IMR-90 (cell line): ENCODE measurements around the gene ZBTB24. TPM values are rescaled to one million over a fixed set of nuclear protein-coding genes. Genes with fewer than 3 reads are reported as not detected.

ENCODE experiments used
- ATAC-seq: fragments of 200-7000 bp; cut with Tn5 transposase; 2 replicates; pipeline ENCODE4 v1.9.1; 2020; ENCODE audit warnings: low read depth, mild to moderate bottlenecking, moderate library complexity
- BruUV-seq: library from RNA; stranded (reverse); fragments of 400-500 nt; replicated peaks from 2 replicates; lab custom pipeline; 2021; lab: Mats Ljungman, UMichigan
- CTCF ChIA-PET: fragments of 300-600 bp; formaldehyde crosslinking; extraction: SDS; loops from one replicate; lab custom pipeline; 2021; ENCODE audit warnings: antibody characterized with exemption; lab: Yijun Ruan, JAX
- POLR2A ChIA-PET: fragments of 300-600 bp; sonication (Branson Sonifier 250); formaldehyde crosslinking; loops from one replicate; lab custom pipeline; 2022; ENCODE audit warnings: antibody characterized with exemption; ENCODE audit not compliant: unreplicated experiment; lab: Charles Lee
- DNase-seq: peaks from one replicate; pipeline ENCODE4 v3.0.0; 2013
- H2AFZ ChIP-seq: replicated peaks from 2 replicates; pipeline ENCODE3; 2013; ENCODE audit warnings: low read length, mild to moderate bottlenecking; ENCODE audit not compliant: poor library complexity
- H2AK5ac ChIP-seq: 2 replicates; pipeline ENCODE4 v1.6.1; 2013; ENCODE audit warnings: low read depth, low read length, inconsistent platforms
- H2AK9ac ChIP-seq: replicated peaks from 2 replicates; pipeline ENCODE3; 2013; ENCODE audit warnings: mild to moderate bottlenecking, low read depth, low read length, moderate library complexity; ENCODE audit not compliant: poor library complexity
- H2BK120ac ChIP-seq: 2 replicates; pipeline ENCODE4 v1.6.1; 2013; ENCODE audit warnings: low read depth, low read length, inconsistent platforms
- H2BK15ac ChIP-seq: 3 replicates; pipeline ENCODE4 v1.6.1; 2013; ENCODE audit warnings: low read depth, low read length, inconsistent platforms
- H2BK20ac ChIP-seq: 2 replicates; pipeline ENCODE4 v1.6.1; 2013; ENCODE audit warnings: low read depth, mild to moderate bottlenecking, inconsistent platforms, low read length, moderate library complexity
- H2BK5ac ChIP-seq: 2 replicates; pipeline ENCODE4 v1.6.1; 2013; ENCODE audit warnings: mild to moderate bottlenecking, low read depth, low read length, inconsistent platforms; ENCODE audit not compliant: poor library complexity, severe bottlenecking
- H3K14ac ChIP-seq: replicated peaks from 2 replicates; pipeline ENCODE4 v1.6.1; 2013; ENCODE audit warnings: low read depth, low read length, inconsistent platforms
- H3K18ac ChIP-seq: 2 replicates; pipeline ENCODE4 v1.6.1; 2013; ENCODE audit warnings: low read depth, low read length, control low read depth
- H3K23ac ChIP-seq: 2 replicates; pipeline ENCODE4 v1.6.1; 2013; ENCODE audit warnings: low read depth, low read length, inconsistent platforms
- H3K27ac ChIP-seq: 2 replicates; pipeline ENCODE4 v1.5.1; 2013; ENCODE audit warnings: mild to moderate bottlenecking, control low read depth, low read length; ENCODE audit not compliant: insufficient read depth
- H3K27me3 ChIP-seq: 2 replicates; pipeline ENCODE4 v1.6.1; 2013; ENCODE audit warnings: low read length; ENCODE audit not compliant: control insufficient read depth, insufficient read depth
- H3K36me3 ChIP-seq: 2 replicates; pipeline ENCODE4 v1.6.1; 2013; ENCODE audit warnings: low read length, mixed read lengths; ENCODE audit not compliant: control insufficient read depth, insufficient read depth
- H3K4ac ChIP-seq: 2 replicates; pipeline ENCODE4 v1.6.1; 2013; ENCODE audit warnings: low read depth, low read length, inconsistent platforms
- H3K4me1 ChIP-seq: 2 replicates; pipeline ENCODE4 v1.6.1; 2013; ENCODE audit warnings: low read length, mixed read lengths; ENCODE audit not compliant: control insufficient read depth, insufficient read depth
- H3K4me2 ChIP-seq: 2 replicates; pipeline ENCODE4 v1.6.1; 2013; ENCODE audit warnings: low read depth, mild to moderate bottlenecking, control low read depth, low read length, moderate library complexity
- H3K4me3 ChIP-seq: 2 replicates; pipeline ENCODE4 v1.5.1; 2013; ENCODE audit warnings: low read depth, mild to moderate bottlenecking, control low read depth, low read length, moderate library complexity; ENCODE audit not compliant: insufficient read depth
- H3K56ac ChIP-seq: 2 replicates; pipeline ENCODE4 v1.6.1; 2013; ENCODE audit warnings: low read length, inconsistent platforms; ENCODE audit not compliant: insufficient read depth; ENCODE audit errors: extremely low read depth
- H3K79me1 ChIP-seq, 2 experiments: 2 replicates each; pipeline ENCODE4 v1.6.1; 2013; ENCODE audit warnings: low read length in 2 of 2, inconsistent platforms in 1 of 2, low read depth in 1 of 2
- H3K9ac ChIP-seq: 2 replicates; pipeline ENCODE4 v1.6.1; 2013; ENCODE audit warnings: low read depth, low read length, control low read depth
- H3K9me1 ChIP-seq: 2 replicates; pipeline ENCODE4 v1.6.1; 2013; ENCODE audit warnings: low read length, inconsistent platforms; ENCODE audit not compliant: insufficient read depth
- H3K9me3 ChIP-seq: 2 replicates; pipeline ENCODE4 v1.6.1; 2013; ENCODE audit warnings: low read length; ENCODE audit not compliant: control insufficient read depth, insufficient read depth
- H4K20me1 ChIP-seq: 2 replicates; pipeline ENCODE4 v1.6.1; 2013; ENCODE audit warnings: low read length, inconsistent platforms; ENCODE audit not compliant: insufficient read depth
- H4K5ac ChIP-seq: 2 replicates; pipeline ENCODE4 v1.6.1; 2013; ENCODE audit warnings: mild to moderate bottlenecking, low read depth, low read length, control low read depth
- H4K8ac ChIP-seq, 2 experiments: 2 replicates each; pipeline ENCODE4 v1.6.1; 2013; ENCODE audit warnings: low read depth in 2 of 2, low read length in 2 of 2, control low read depth in 1 of 2, inconsistent platforms in 1 of 2
- H4K91ac ChIP-seq: 2 replicates; pipeline ENCODE4 v1.6.1; 2013; ENCODE audit warnings: low read depth, low read length, inconsistent platforms; ENCODE audit not compliant: insufficient read depth
- BHLHE40 ChIP-seq: fragments of 150-350 bp; IDR thresholded peaks from 2 replicates; pipeline ENCODE4 v1.6.1; 2016; ENCODE audit warnings: mild to moderate bottlenecking, low read depth, low read length
- CEBPB ChIP-seq: IDR thresholded peaks from 2 replicates; pipeline ENCODE4 v1.6.1; 2012; ENCODE audit warnings: low read depth, low read length, improper control_type of control experiment
- CHD1 ChIP-seq: IDR thresholded peaks from 2 replicates; pipeline ENCODE4 v1.6.1; 2012; ENCODE audit warnings: low read depth, low read length, improper control_type of control experiment
- CTCF ChIP-seq: conservative IDR thresholded peaks from 2 replicates; pipeline ENCODE4 v1.5.1; 2012; ENCODE audit warnings: mild to moderate bottlenecking, low read depth, low read length, improper control_type of control experiment
- FOS ChIP-seq: fragments of 150-350 bp; IDR thresholded peaks from 2 replicates; pipeline ENCODE4 v1.6.1; 2016; ENCODE audit warnings: low read depth, low read length
- MAFK ChIP-seq: IDR thresholded peaks from 2 replicates; pipeline ENCODE4 v1.6.1; 2012; ENCODE audit warnings: low read depth, low read length, improper control_type of control experiment
- MAZ ChIP-seq: IDR thresholded peaks from 2 replicates; pipeline ENCODE4 v1.6.1; 2012; ENCODE audit warnings: low read depth, mild to moderate bottlenecking, low read length, improper control_type of control experiment, moderate library complexity, borderline replicate concordance
- MXI1 ChIP-seq: IDR thresholded peaks from 2 replicates; pipeline ENCODE4 v1.6.1; 2012; ENCODE audit warnings: low read depth, mild to moderate bottlenecking, low read length, moderate library complexity, borderline replicate concordance
- NFE2L2 ChIP-seq: fragments of 150-350 bp; IDR thresholded peaks from 2 replicates; pipeline ENCODE4 v1.6.1; 2016; ENCODE audit warnings: low read depth, mild to moderate bottlenecking, low read length
- POLR2A ChIP-seq: IDR thresholded peaks from 2 replicates; pipeline ENCODE4 v1.6.1; 2012; ENCODE audit warnings: mild to moderate bottlenecking, low read depth, low read length
- RAD21 ChIP-seq: IDR thresholded peaks from 2 replicates; pipeline ENCODE4 v1.6.1; 2012; ENCODE audit warnings: low read length, improper control_type of control experiment
- RCOR1 ChIP-seq: IDR thresholded peaks from 2 replicates; pipeline ENCODE4 v1.6.1; 2012; ENCODE audit warnings: mild to moderate bottlenecking, low read length, improper control_type of control experiment; ENCODE audit not compliant: insufficient replicate concordance
- RFX5 ChIP-seq: IDR thresholded peaks from 2 replicates; pipeline ENCODE4 v1.8.0; 2012; ENCODE audit warnings: low read depth, mild to moderate bottlenecking, low read length, moderate library complexity
- SMC3 ChIP-seq: fragments of 150-350 bp; IDR thresholded peaks from 2 replicates; pipeline ENCODE4 v1.6.1; 2016; ENCODE audit warnings: low read depth, mild to moderate bottlenecking, antibody characterized with exemption, low read length, moderate library complexity
- USF2 ChIP-seq: fragments of 150-350 bp; IDR thresholded peaks from 2 replicates; pipeline ENCODE4 v1.6.1; 2017; ENCODE audit warnings: mild to moderate bottlenecking, antibody characterized with exemption, low read length, low read depth
- WGBS, 2 experiments: methylation state at CpG; one replicate each; pipeline versions ENCODE4 v1.1.5 to v1.1.7; 2013; ENCODE audit warnings: missing lambda C conversion rate in 2 of 2; ENCODE audit not compliant: insufficient read length in 1 of 2; ENCODE audit errors: extremely low coverage in 2 of 2; 5-methylcytosine and 5-hydroxymethylcytosine counted together
- dilution Hi-C: fragments of 300-500 bp; cut with HindIII; formaldehyde crosslinking; loops from one replicate; pipeline ENCODE4 v1.14.3; 2018; ENCODE audit warnings: low sequenced_read_pairs; ENCODE audit not compliant: unreplicated experiment
- in situ Hi-C: fragments of 300-500 bp; cut with MboI; formaldehyde crosslinking; loops from 3 replicates; pipeline ENCODE4 v1.14.3; 2019; ENCODE audit warnings: low sequenced_read_pairs, inconsistent platforms, mixed read lengths
- intact Hi-C: fragments of 100-400 bp; cut with micrococcal nuclease; formaldehyde crosslinking; loops from 2 replicates; pipeline ENCODE4 v1.10.0; 2022
- polyA plus RNA-seq, 3 experiments: library from polyadenylated mRNA; depleted of rRNA; stranded (reverse); fragments of >200 nt; gene quantifications; 2 replicates each; pipeline ENCODE4 v1.2.3, GENCODE V29; 2012; ENCODE audit warnings: low replicate concordance in 1 of 3
- total RNA-seq: library from RNA; depleted of rRNA; stranded (reverse); fragments of >200 nt; gene quantifications from 2 replicates; pipeline ENCODE4 v1.2.3, GENCODE V29; 2012
- TF ChIP-seq, protein P1 (sequence below): fragments of 150-350 bp; IDR thresholded peaks from 2 replicates; pipeline ENCODE4 v1.6.1; 2016; ENCODE audit warnings: low read depth, mild to moderate bottlenecking, low read length, moderate library complexity, borderline replicate concordance

ZBTB24 gene
- total and polyA plus RNA-seq, 2 of the 4 experiments (the other 2 are of a cell fraction), result 2.3 to 7.9 TPM

- Histone ChIP-seq H3K56ac (no peak overlapping the region), H3K9ac (no peak overlapping the region), H3K4me3 (no peak overlapping the region), H2AFZ (no peak overlapping the region), H3K9me3 (no peaks in the 10 kb centered on the region), H3K4me2 (no peak overlapping the region), H3K4ac (no peak overlapping the region), H4K5ac (no peak overlapping the region), H3K36me3 (peaks cover 30% of the 10 kb centered on the region), H4K8ac (no peak overlapping the region), H4K91ac (no peak overlapping the region), H3K27me3 (no peaks in the 10 kb centered on the region), H2BK15ac (no peak overlapping the region), H2BK120ac (no peak overlapping the region), H3K18ac (no peak overlapping the region), H4K20me1 (peaks cover 7% of the 10 kb centered on the region; the same call in 1 of the 2 replicates), H3K4me1 (peaks cover 7% of the 10 kb centered on the region), H3K79me1 (peaks cover 52 to 60% of the 10 kb centered on the region in 2 experiments), H3K23ac (peak overlapping the region; percentile 56; the same call in 1 of the 2 replicates), H3K27ac (no peak overlapping the region), H2BK5ac (no peak overlapping the region), H2AK5ac (no peak overlapping the region), H3K14ac (no peak overlapping the region), H2BK20ac (no peak overlapping the region), H3K9me1 (peaks cover 11% of the 10 kb centered on the region), H2AK9ac (no peak overlapping the region)
- no CpG with 5 or more reads among the region's 2 CpGs for WGBS, 2 experiments
- TF ChIP-seq RAD21 (no peak), MXI1 (no peak), RCOR1 (no peak), RFX5 (no peak), BHLHE40 (no peak), FOS (no peak), CEBPB (no peak), MAFK (no peak), CHD1 (no peak), CTCF (no peak), NFE2L2 (no peak), SMC3 (no peak), POLR2A (no peak), USF2 (no peak), MAZ (no peak)
- TF ChIP-seq, protein P1, sequence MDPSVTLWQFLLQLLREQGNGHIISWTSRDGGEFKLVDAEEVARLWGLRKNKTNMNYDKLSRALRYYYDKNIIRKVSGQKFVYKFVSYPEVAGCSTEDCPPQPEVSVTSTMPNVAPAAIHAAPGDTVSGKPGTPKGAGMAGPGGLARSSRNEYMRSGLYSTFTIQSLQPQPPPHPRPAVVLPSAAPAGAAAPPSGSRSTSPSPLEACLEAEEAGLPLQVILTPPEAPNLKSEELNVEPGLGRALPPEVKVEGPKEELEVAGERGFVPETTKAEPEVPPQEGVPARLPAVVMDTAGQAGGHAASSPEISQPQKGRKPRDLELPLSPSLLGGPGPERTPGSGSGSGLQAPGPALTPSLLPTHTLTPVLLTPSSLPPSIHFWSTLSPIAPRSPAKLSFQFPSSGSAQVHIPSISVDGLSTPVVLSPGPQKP, result no peak
- BruUV-seq, result no TSS peak
- ChIA-PET CTCF (no interaction called here), POLR2A (no interaction called here)
- in situ Hi-C loops, result no loop called here
- intact Hi-C loops, result no loop called here
- ATAC-seq (no peak), DNase-seq (no peak)
- dilution Hi-C loops, result no loop called here
Observed at GRCh38 chr6:109477725-109478124, 5.3 kb downstream of the ZBTB24 start.
